Mesenchymal stem cell (in vitro differentiated cells and primary cell): Measurements from ENCODE around the gene ICAM5.
A peak's percentile ranks its signal among the peaks of the same experiment; 100 is the strongest.

Experiments
- DNase-seq: peaks from one replicate; pipeline ENCODE4 v3.0.0-alpha.2; 2013
- H2AFZ ChIP-seq: one replicate; pipeline ENCODE4 v1.6.1; 2013; ENCODE audit warnings: low read depth, mild to moderate bottlenecking, control low read depth, inconsistent platforms, low read length, moderate library complexity
- H2AK5ac ChIP-seq: 2 replicates; pipeline ENCODE4 v1.6.1; 2013; ENCODE audit warnings: low read length, moderate library complexity, mild to moderate bottlenecking, inconsistent platforms; ENCODE audit not compliant: severe bottlenecking
- H2BK120ac ChIP-seq: one replicate; pipeline ENCODE4 v1.6.1; 2013; ENCODE audit warnings: low read depth, mild to moderate bottlenecking, inconsistent platforms, low read length, moderate library complexity
- H2BK12ac ChIP-seq, 2 experiments: one replicate each; pipeline ENCODE4 v1.6.1; 2013; ENCODE audit warnings: inconsistent platforms in 2 of 2, low read length in 2 of 2, mild to moderate bottlenecking in 2 of 2, moderate library complexity in 2 of 2, control low read depth in 1 of 2
- H2BK15ac ChIP-seq: one replicate; pipeline ENCODE4 v1.6.1; 2013; ENCODE audit warnings: mild to moderate bottlenecking, low read depth, inconsistent platforms; ENCODE audit not compliant: poor library complexity, severe bottlenecking
- H2BK5ac ChIP-seq: 2 replicates; pipeline ENCODE4 v1.6.1; 2013; ENCODE audit warnings: low read depth, mild to moderate bottlenecking, low read length, control low read depth, inconsistent platforms; ENCODE audit not compliant: poor library complexity, severe bottlenecking
- H3K14ac ChIP-seq, 2 experiments: one replicate each; pipeline ENCODE4 v1.6.1; 2013; ENCODE audit warnings: inconsistent platforms in 2 of 2, low read length in 2 of 2, control low read depth in 1 of 2, mild to moderate bottlenecking in 1 of 2, moderate library complexity in 1 of 2
- H3K18ac ChIP-seq, 2 experiments: one replicate each; pipeline ENCODE4 v1.6.1; 2013; ENCODE audit warnings: inconsistent platforms in 2 of 2, low read length in 2 of 2, control low read depth in 1 of 2, low read depth in 1 of 2, mild to moderate bottlenecking in 1 of 2
- H3K23ac ChIP-seq, 2 experiments: one replicate each; pipeline ENCODE4 v1.6.1; 2013; ENCODE audit warnings: inconsistent platforms in 2 of 2, low read length in 2 of 2, mild to moderate bottlenecking in 2 of 2, moderate library complexity in 2 of 2, control low read depth in 1 of 2
- H3K27ac ChIP-seq: 2 replicates; pipeline ENCODE4 v1.5.1; 2013; ENCODE audit warnings: mild to moderate bottlenecking, moderate library complexity, low read length, control low read depth, inconsistent platforms; ENCODE audit not compliant: poor library complexity, severe bottlenecking
- H3K27me3 ChIP-seq, 2 experiments: 2 replicates each; pipeline versions ENCODE4 v1.6.1 to v1.7.0; 2013; ENCODE audit warnings: low read length in 2 of 2, mild to moderate bottlenecking in 2 of 2, moderate library complexity in 2 of 2, control low read depth in 1 of 2, inconsistent platforms in 1 of 2; ENCODE audit not compliant: control insufficient read depth in 1 of 2, insufficient read depth in 1 of 2
- H3K36me3 ChIP-seq, 2 experiments: 2 replicates each; pipeline versions ENCODE4 v1.6.1 to v1.7.0; 2013; ENCODE audit warnings: low read length in 2 of 2, control low read depth in 1 of 2, inconsistent platforms in 1 of 2, low read depth in 1 of 2, mild to moderate bottlenecking in 1 of 2; ENCODE audit not compliant: insufficient read depth in 2 of 2, control insufficient read depth in 1 of 2
- H3K4ac ChIP-seq, 2 experiments: one replicate each; pipeline ENCODE4 v1.6.1; 2013; ENCODE audit warnings: inconsistent platforms in 2 of 2, low read length in 2 of 2, mild to moderate bottlenecking in 2 of 2, moderate library complexity in 2 of 2, control low read depth in 1 of 2, low read depth in 1 of 2
- H3K4me1 ChIP-seq: 2 replicates; pipeline ENCODE4 v1.6.1; 2013; ENCODE audit warnings: low read depth, low read length, control low read depth; ENCODE audit not compliant: control insufficient read depth, insufficient read depth
- H3K4me2 ChIP-seq: 2 replicates; pipeline ENCODE4 v1.6.1; 2013; ENCODE audit warnings: low read length, mild to moderate bottlenecking, inconsistent platforms; ENCODE audit not compliant: poor library complexity, severe bottlenecking
- H3K4me3 ChIP-seq, 2 experiments: 2 replicates each; pipeline versions ENCODE4 v1.5.1 to v1.7.0; 2013; ENCODE audit warnings: low read length in 2 of 2, mild to moderate bottlenecking in 2 of 2, control low read depth in 1 of 2, low read depth in 1 of 2; ENCODE audit not compliant: insufficient read depth in 1 of 2
- H3K79me1 ChIP-seq: replicated peaks from 2 replicates; pipeline ENCODE4 v1.6.1; 2013; ENCODE audit warnings: mild to moderate bottlenecking, control low read depth, low read length, inconsistent platforms; ENCODE audit not compliant: poor library complexity, severe bottlenecking
- H3K9ac ChIP-seq: 2 replicates; pipeline ENCODE4 v1.7.0; 2013; ENCODE audit warnings: mild to moderate bottlenecking, low read length, moderate library complexity
- H3K9me3 ChIP-seq: 2 replicates; pipeline ENCODE4 v1.7.0; 2013; ENCODE audit warnings: mild to moderate bottlenecking, low read length; ENCODE audit not compliant: control insufficient read depth
- H4K8ac ChIP-seq: one replicate; pipeline ENCODE4 v1.6.1; 2013; ENCODE audit warnings: inconsistent platforms, mild to moderate bottlenecking, low read length, moderate library complexity
- H4K91ac ChIP-seq: one replicate; pipeline ENCODE4 v1.6.1; 2013; ENCODE audit warnings: mild to moderate bottlenecking, low read length, inconsistent platforms
- WGBS: methylation state at CpG from one replicate; pipeline ENCODE4 v1.1.7; 2013; ENCODE audit warnings: mixed read lengths; 5-methylcytosine and 5-hydroxymethylcytosine counted together

Gene ICAM5

DNA sequence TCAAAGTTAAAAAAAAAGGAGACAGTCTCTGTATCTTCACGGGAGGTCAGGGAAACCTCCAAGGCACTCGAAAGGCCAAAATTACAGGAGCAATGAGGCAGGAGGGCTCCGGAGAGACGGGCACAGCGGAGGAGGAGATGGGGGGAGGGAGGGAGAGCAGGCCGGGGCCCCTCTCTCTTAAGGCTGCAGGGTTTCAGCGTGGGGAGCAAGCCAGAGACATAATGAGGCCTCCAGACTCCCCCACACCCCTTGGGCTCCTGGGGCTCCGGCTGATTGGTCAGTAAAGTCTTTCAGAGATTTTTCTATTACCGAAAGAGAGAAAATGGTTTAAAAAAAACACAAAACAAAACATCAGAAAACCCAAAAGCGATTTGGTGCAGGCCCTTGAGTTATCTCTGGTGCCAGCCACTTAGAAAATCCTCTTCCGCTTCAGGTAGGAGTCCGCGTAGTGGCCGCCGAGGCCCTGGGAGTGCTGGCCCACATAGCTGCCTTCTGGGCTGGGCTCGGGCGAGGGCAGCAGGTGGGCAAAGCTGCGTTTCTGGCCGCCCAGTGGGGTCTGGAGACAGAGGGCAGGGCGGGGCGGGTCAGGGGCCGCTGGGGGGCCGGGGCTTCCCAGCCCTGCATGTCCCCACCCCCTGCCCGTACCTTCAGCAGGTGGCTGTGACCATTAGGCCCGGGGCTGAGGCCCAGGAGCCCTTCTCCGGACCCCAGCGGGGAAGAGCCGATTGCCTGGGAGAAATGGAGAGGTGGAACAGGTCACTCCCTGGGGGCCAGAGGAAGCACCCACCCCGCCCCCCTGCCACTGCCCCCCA, 27.5 kb downstream of the ICAM5 start:
- no peak overlapping the region for H3K4ac ChIP-seq
- H3K4me2 ChIP-seq, result no peak overlapping the region
- H3K14ac ChIP-seq, result no peak overlapping the region
- H3K9ac ChIP-seq, result no peak overlapping the region
- no peak overlapping the region for H4K8ac ChIP-seq
- H2BK120ac ChIP-seq, result no peak overlapping the region
- peaks cover 37% of the 10 kb centered on the region for H3K79me1 ChIP-seq
- no peak overlapping the region for H2AK5ac ChIP-seq
- H3K36me3 ChIP-seq, result peaks cover 49 to 62% of the 10 kb centered on the region in 2 experiments
- H2BK5ac ChIP-seq, result no peak overlapping the region
- H3K9me3 ChIP-seq, result no peaks in the 10 kb centered on the region
- no peak overlapping the region for H4K91ac ChIP-seq
- H3K23ac ChIP-seq, result no peak overlapping the region
- no peak for DNase-seq
- H3K4me1 ChIP-seq, result peaks cover 12% of the 10 kb centered on the region
- no peak overlapping the region for H2BK12ac ChIP-seq
- no peak overlapping the region for H3K27ac ChIP-seq
- H2AFZ ChIP-seq, result no peak overlapping the region
- 94% methylated on average over 28 of the region's 29 CpGs for WGBS
- H3K27me3 ChIP-seq, result no peaks in the 10 kb centered on the region
- no peak overlapping the region for H3K18ac ChIP-seq
- H2BK15ac ChIP-seq, result no peak overlapping the region
- no peak overlapping the region for H3K4me3 ChIP-seq

DNA sequence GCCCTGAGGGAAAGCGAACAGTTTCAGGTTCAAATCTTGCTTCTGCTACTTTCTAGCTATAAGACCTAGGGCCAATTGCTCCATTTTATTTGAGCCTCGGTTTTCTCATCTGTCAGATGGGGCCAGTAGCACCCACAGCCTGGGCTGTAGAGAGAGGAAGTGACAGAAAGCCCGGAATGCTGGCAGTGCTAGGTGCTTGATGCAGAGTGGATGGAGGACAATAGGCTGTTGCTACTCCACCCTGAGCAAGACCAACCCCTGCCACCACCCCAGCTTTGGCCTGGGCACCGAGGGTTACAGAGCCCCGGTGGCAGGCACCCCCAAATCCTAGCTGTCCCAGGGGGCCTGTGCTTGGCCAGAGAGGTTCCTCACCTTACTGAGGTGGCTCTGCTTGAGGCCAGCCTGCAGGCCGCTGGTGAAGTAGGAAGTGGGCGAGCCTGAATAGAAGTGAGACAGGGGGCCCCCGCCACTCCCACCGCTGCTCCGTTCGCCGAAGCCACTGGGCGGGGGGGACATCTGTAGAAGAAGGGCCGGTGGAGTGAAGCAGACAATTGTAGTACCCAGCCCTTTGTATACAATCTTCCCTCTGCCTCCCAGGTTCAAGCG, 28.2 kb downstream of the ICAM5 start:
- no peak overlapping the region for H3K18ac ChIP-seq
- H2AFZ ChIP-seq, result no peak overlapping the region
- no peak overlapping the region for H3K4me3 ChIP-seq
- no peak overlapping the region for H3K23ac ChIP-seq
- H2AK5ac ChIP-seq, result no peak overlapping the region
- H2BK15ac ChIP-seq, result no peak overlapping the region
- H3K14ac ChIP-seq, result no peak overlapping the region
- DNase-seq, result no peak
- H2BK120ac ChIP-seq, result no peak overlapping the region
- 98% methylated on average over 10 of the region's 15 CpGs for WGBS
- H3K9me3 ChIP-seq, result no peaks in the 10 kb centered on the region
- peaks cover 43% of the 10 kb centered on the region for H3K79me1 ChIP-seq
- peaks cover 14% of the 10 kb centered on the region for H3K4me1 ChIP-seq
- H3K36me3 ChIP-seq, result peaks cover 56 to 69% of the 10 kb centered on the region in 2 experiments
- H3K4ac ChIP-seq, result no peak overlapping the region
- no peak overlapping the region for H3K9ac ChIP-seq
- no peak overlapping the region for H4K8ac ChIP-seq
- H3K27ac ChIP-seq, result no peak overlapping the region
- no peak overlapping the region for H2BK5ac ChIP-seq
- H4K91ac ChIP-seq, result no peak overlapping the region
- no peak overlapping the region for H3K4me2 ChIP-seq
- no peak overlapping the region for H2BK12ac ChIP-seq
- H3K27me3 ChIP-seq, result no peaks in the 10 kb centered on the region

DNA sequence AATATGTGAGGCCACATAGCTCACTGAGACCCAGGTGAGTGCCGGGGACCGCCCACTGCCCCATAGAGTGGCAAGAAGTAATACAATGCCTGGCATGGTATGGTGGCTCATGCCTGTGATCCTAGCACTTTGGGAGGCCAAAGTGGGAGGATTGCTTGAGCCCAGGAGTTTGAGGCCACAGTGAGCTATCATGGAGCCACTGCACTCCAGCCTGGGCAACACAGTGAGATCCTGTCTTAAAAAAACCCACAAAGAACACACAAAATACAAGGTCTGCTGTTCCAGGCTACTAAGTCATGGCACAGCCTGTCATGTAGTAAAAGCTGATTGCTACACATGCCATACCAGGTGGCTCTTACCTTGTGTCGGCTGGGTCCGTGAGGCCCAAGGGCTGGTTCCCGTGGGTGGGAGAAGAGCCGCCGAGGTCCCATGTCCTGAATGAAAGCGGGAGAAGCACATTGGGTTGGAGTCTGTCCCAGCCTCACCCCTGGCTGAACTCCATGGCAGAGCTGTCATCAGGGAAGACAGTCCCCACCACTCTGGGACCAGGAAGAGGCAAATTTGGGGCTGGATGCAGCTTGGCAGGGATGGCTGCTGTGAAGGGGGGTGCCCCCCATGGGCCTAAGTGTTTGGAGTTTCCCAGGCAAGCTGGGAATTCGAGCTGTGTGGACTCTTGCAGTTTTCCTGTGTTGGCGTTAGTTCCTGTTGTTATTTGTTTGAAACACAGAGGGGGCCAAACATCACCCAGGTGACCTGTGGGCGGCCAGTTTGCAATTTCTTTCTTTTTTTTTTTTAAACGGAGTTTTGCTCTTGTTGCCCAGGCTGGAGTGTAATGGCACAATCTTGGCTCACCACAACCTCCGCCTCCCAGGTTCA, 29.3 kb downstream of the ICAM5 start:
- 96% methylated on average over 12 of the region's 13 CpGs for WGBS
- Histone ChIP-seq H4K8ac (no peak overlapping the region), H3K14ac (no peak overlapping the region), H2AK5ac (no peak overlapping the region), H3K4me2 (no peak overlapping the region), H4K91ac (peak overlapping the region; percentile 7), H3K9me3 (no peaks in the 10 kb centered on the region), H2AFZ (no peak overlapping the region), H3K27me3 (no peaks in the 10 kb centered on the region), H3K4ac (no peak overlapping the region), H2BK12ac (no peak overlapping the region), H3K79me1 (peaks cover 48% of the 10 kb centered on the region), H3K36me3 (peaks cover 61 to 80% of the 10 kb centered on the region in 2 experiments), H3K27ac (no peak overlapping the region), H2BK5ac (no peak overlapping the region), H2BK120ac (no peak overlapping the region), H3K4me3 (no peak overlapping the region), H3K9ac (no peak overlapping the region), H3K23ac (no peak overlapping the region), H3K18ac (no peak overlapping the region), H2BK15ac (no peak overlapping the region), H3K4me1 (peaks cover 14% of the 10 kb centered on the region)
- DNase-seq, result no peak
